ENCODE data around the gene ELMO1.

ELMO1 gene

GRCh38 chr7:36929791-36930190 lies 518.9 kb downstream of the ELMO1 start:
- FAIRE-seq = no peak
- no peak for TF ChIP-seq CTCF (IDR thresholded peaks at IDR 0.05; ENCODE audit: insufficient read depth, missing control alignments)
- DNase-seq (ENCODE audit: insufficient read length, low spot score) = no peak

- no peak for DNase-seq (ENCODE audit: insufficient read length, low spot score)
Observed at GRCh38 chr7:36928718-36929117, 519.9 kb downstream of the ELMO1 start.

GRCh38 chr7:36928311-36928710 lies 520.4 kb downstream of the ELMO1 start:
- FAIRE-seq = no peak
- TF ChIP-seq CTCF (IDR thresholded peaks at IDR 0.05; ENCODE audit: insufficient read depth, missing control alignments) = no peak

More at GRCh38 chr7:36928718-36929117, 519.9 kb downstream of the ELMO1 start:
- no peak for FAIRE-seq
- TF ChIP-seq CTCF (IDR thresholded peaks at IDR 0.05; ENCODE audit: insufficient read depth, missing control alignments) = no peak

DNA sequence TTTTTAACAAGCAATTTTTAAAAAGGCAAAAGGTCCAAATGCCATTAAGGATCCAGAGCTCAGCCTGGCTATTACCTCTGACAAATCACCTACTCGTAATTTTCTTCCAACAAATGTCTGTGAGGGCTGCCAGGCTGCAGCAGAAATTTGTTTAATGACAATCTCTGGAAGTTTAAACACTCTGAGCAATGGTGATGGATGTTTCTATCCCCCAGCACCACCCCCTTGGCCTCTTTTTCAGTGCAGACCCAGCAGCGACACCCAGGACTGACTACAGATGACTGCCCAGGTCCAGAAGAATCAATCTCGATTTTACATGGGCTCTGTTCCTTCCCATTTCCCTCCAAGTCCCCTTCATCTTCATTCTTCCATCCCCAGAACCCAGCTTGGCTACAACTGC lies 523.0 kb downstream of the ELMO1 start:
- DNase-seq (ENCODE audit: insufficient read length, low spot score) (no peak), FAIRE-seq (no peak)
- no peak for TF ChIP-seq CTCF (IDR thresholded peaks at IDR 0.05; ENCODE audit: insufficient read depth, missing control alignments)

More at GRCh38 chr7:36928311-36928710, 520.4 kb downstream of the ELMO1 start:
- no peak for DNase-seq (ENCODE audit: insufficient read length, low spot score)

- DNase-seq (ENCODE audit: insufficient read length, low spot score) (no peak), FAIRE-seq (no peak)
- TF ChIP-seq CTCF (IDR thresholded peaks at IDR 0.05; ENCODE audit: insufficient read depth, missing control alignments) = no peak
Observed at GRCh38 chr7:36925207-36925606, 523.5 kb downstream of the ELMO1 start.

GRCh38 chr7:36923943-36924436 lies 524.7 kb downstream of the ELMO1 start:
- FAIRE-seq = no peak
- TF ChIP-seq CTCF (IDR thresholded peaks at IDR 0.05; ENCODE audit: insufficient read depth, missing control alignments) = no peak
- no peak for DNase-seq (ENCODE audit: insufficient read length, low spot score)

DNA sequence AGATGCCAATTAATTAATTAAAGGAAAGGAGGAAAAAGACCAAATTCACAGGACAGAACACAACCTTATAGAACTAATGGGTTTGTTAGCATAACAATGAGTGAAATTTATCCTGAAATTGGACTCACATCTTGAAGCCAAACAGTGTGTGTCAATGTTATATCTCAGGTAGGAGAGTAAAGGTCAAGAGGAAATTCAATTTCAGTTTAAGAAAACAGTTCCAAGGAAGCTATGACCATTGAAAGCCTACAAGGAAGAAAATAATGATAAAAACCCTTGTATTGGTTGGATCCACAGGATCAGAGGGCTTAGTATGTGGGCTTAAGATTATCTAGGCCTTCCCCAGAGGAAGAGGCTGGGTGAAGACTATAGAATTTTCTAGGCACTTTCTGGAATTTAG lies 525.5 kb downstream of the ELMO1 start:
- no peak for TF ChIP-seq CTCF (IDR thresholded peaks at IDR 0.05; ENCODE audit: insufficient read depth, missing control alignments)
- no peak for DNase-seq (ENCODE audit: insufficient read length, low spot score)
- FAIRE-seq = no peak
